ENCODE measurements around the gene SNRPD3. TPM values are rescaled to one million over a fixed set of nuclear protein-coding genes. Genes with fewer than 3 reads are reported as not detected.
"Not testable (repeated sequence)": the region's sequence is repeated elsewhere in the genome, so short reads cannot be mapped to it uniquely, and the experiment has no call there.

Gene SNRPD3
- total RNA-seq, 1 donor from 2014 or later, result 185 TPM

GRCh38 chr22:24608327-24608726, 52.5 kb downstream of the SNRPD3 start:
- not testable (repeated sequence) for DNase-seq (ENCODE audit: low read depth in 2 of 2)

GRCh38 chr22:24609888-24610287, 54.1 kb downstream of the SNRPD3 start:
- DNase-seq (ENCODE audit: low read depth in 2 of 2), result not testable (repeated sequence)

- not testable (repeated sequence) for DNase-seq (ENCODE audit: low read depth in 2 of 2)
These were observed 59.0 kb downstream of the SNRPD3 start for GRCh38 chr22:24614794-24615193.

GRCh38 chr22:24621244-24621643, 65.4 kb downstream of the SNRPD3 start:
- not testable (repeated sequence) for DNase-seq (ENCODE audit: low read depth in 2 of 2)

GRCh38 chr22:24622596-24622995, 66.8 kb downstream of the SNRPD3 start:
- not testable (repeated sequence) for DNase-seq (ENCODE audit: low read depth in 2 of 2)

Other genes starting within 250 kb of the SNRPD3 start
- gene ADORA2A, start 128.4 kb upstream of the SNRPD3 start, total RNA-seq, result 2.7 and 3.0 TPM in 2 replicates
- under 0.01 TPM in 1 of 2 replicates, not detected in the other for gene UPB1, start 60.7 kb upstream of the SNRPD3 start, total RNA-seq
- 193 and 221 TPM in 2 replicates for gene GUCD1, start 861 bp upstream of the SNRPD3 start, total RNA-seq
- gene LRRC75B, start 37.1 kb downstream of the SNRPD3 start, total RNA-seq, result 2.6 and 4.6 TPM in 2 replicates
- gene GGT1, start 47.2 kb downstream of the SNRPD3 start, total RNA-seq, result 6.9 and 23.0 TPM in 2 replicates
- gene PIWIL3, start 218.7 kb downstream of the SNRPD3 start, total RNA-seq, result under 0.01 and 0.13 TPM in 2 replicates